ENCODE measurements around the gene MRPS34.

MRPS34 gene

GRCh38 chr16:1794221-1794871, 21.4 kb upstream of the MRPS34 start:
- no peak for DNase-seq (ENCODE audit: low read depth)

GRCh38 chr16:1793578-1794220, 20.8 kb upstream of the MRPS34 start, which contains the start of gene IGFALS:
Gene IGFALS, minus strand, starts transcription at chr16:1793705. Its CDS starts 53 bp downstream, at chr16:1793652.
- no peak for DNase-seq (ENCODE audit: low read depth)

- DNase-seq (ENCODE audit: low read depth), result no peak
These were observed 20.1 kb upstream of the MRPS34 start for GRCh38 chr16:1792836-1793577.

- DNase-seq (ENCODE audit: low read depth), result no peak
These were observed 19.2 kb upstream of the MRPS34 start for GRCh38 chr16:1791943-1792812.

GRCh38 chr16:1791256-1791942, 18.5 kb upstream of the MRPS34 start:
- DNase-seq (ENCODE audit: low read depth), result no peak

- no peak for DNase-seq (ENCODE audit: low read depth)
These were observed 17.8 kb upstream of the MRPS34 start for GRCh38 chr16:1790611-1791255.

- no peak for DNase-seq (ENCODE audit: low read depth)
These were observed 17.3 kb upstream of the MRPS34 start for GRCh38 chr16:1790261-1790610.

- no peak for DNase-seq (ENCODE audit: low read depth)
These were observed 16.7 kb upstream of the MRPS34 start for GRCh38 chr16:1789643-1790045.

- no peak for DNase-seq (ENCODE audit: low read depth)
These were observed 15.8 kb upstream of the MRPS34 start for GRCh38 chr16:1788708-1789100.

- no peak for DNase-seq (ENCODE audit: low read depth)
These were observed 15.3 kb upstream of the MRPS34 start for GRCh38 chr16:1788095-1788707.

GRCh38 chr16:1787322-1788094, 14.6 kb upstream of the MRPS34 start:
- DNase-seq (ENCODE audit: low read depth), result no peak

- no peak for DNase-seq (ENCODE audit: low read depth)
These were observed 14.1 kb upstream of the MRPS34 start for GRCh38 chr16:1787056-1787321.

- DNase-seq (ENCODE audit: low read depth), result no peak
These were observed 13.5 kb upstream of the MRPS34 start for GRCh38 chr16:1786242-1787055.

- DNase-seq (ENCODE audit: low read depth), result no peak
These were observed 12.9 kb upstream of the MRPS34 start for GRCh38 chr16:1785846-1786170.

GRCh38 chr16:1784977-1785845, 12.3 kb upstream of the MRPS34 start:
- no peak for DNase-seq (ENCODE audit: low read depth)

- DNase-seq (ENCODE audit: low read depth), result peak; percentile 100
These were observed 9.7 kb upstream of the MRPS34 start, which contains the start of the genes NUBP2 and SPSB3 for GRCh38 chr16:1782408-1783264. Gene NUBP2, plus strand, starts transcription at chr16:1782960. Its CDS starts 61 bp downstream, at chr16:1783021. Gene SPSB3, minus strand, starts transcription at chr16:1782571. Its CDS starts 1,088 bp downstream, at chr16:1781483.

GRCh38 chr16:1781758-1782407, 8.9 kb upstream of the MRPS34 start:
- DNase-seq (ENCODE audit: low read depth), result no peak
